Spleen (tissue), 7 donors: ENCODE data around the gene PEX5.

Source experiments
- CTCF ChIP-seq, 11 experiments: fragments of 200-600 bp in 7 of 11; fragments of 450-650 bp in 4 of 11; sonication (generic) in 4 of 11; IDR thresholded peaks in 8 of 11; conservative IDR thresholded peaks in 3 of 11; 1 replicate in 7 of 11; 2 replicates in 4 of 11; pipeline versions ENCODE4 v1.4.0 to v1.8.0; 2016 to 2021; ENCODE audit warnings: antibody characterized with exemption in 11 of 11, inconsistent platforms in 4 of 11, mild to moderate bottlenecking in 1 of 11
- POLR2AphosphoS5 ChIP-seq, 3 donors: sonication (generic); formaldehyde crosslinking; IDR thresholded peaks; one replicate each; pipeline ENCODE4 v1.5.1; 2017; ENCODE audit warnings: antibody characterized with exemption in 3 of 3
- donor health status: DM: no; HTN: no; CAD: no; lungs with moderate emphysema.
- donor health status: DM: no; HTN: no; CAD: no.
- donor health status: DM: no; HTN: no; CAD: no.

- TF ChIP-seq POLR2AphosphoS5 (IDR thresholded peaks at IDR 0.05) (peak in 1 of 3 donors; percentile 16), CTCF (IDR thresholded peaks at IDR 0.05 in 8 of 11, conservative IDR thresholded peaks at IDR 0.05 in 3 of 11) (peak in 6 of 11 experiments; percentile 20 to 42 (median 34))
Observed at GRCh38 chr12:7162691-7163114, 26.8 kb upstream of the PEX5 start.
